ENCODE results near the gene SETSIP. TPM values are rescaled to one million over a fixed set of nuclear protein-coding genes. Genes with fewer than 3 reads are reported as not detected.

SETSIP gene
- total and polyA plus RNA-seq, 2 of the 8 experiments (the other 6 are each of a cell fraction or from before 2014, with no cell fraction given): 0.14 TPM; not detected in 1

GRCh38 chr1:92037400-92037799 is 37.8 kb downstream of the SETSIP start (continued):
- TF ChIP-seq CHD7 (IDR thresholded peaks at IDR 0.05; ENCODE audit: insufficient replicate concordance, low read length) (no peak), CREB1 (IDR thresholded peaks at IDR 0.05) (no peak), SIRT6 (IDR thresholded peaks at IDR 0.05; ENCODE audit: low read length) (no peak), YY1 (IDR thresholded peaks at IDR 0.05; ENCODE audit: low read depth, low read length) (no peak), SIX5 (IDR thresholded peaks at IDR 0.05; ENCODE audit: low read depth, low read length) (no peak), EZH2 (IDR thresholded peaks at IDR 0.05; ENCODE audit: low read depth, low read length, severe bottlenecking) (no peak), BRCA1 (IDR thresholded peaks at IDR 0.05; ENCODE audit: low read depth, low read length) (no peak), CHD1 (IDR thresholded peaks at IDR 0.05; ENCODE audit: low read depth, low read length) (no peak), RNF2 (IDR thresholded peaks at IDR 0.05; ENCODE audit: borderline replicate concordance, low read depth, low read length, missing control alignments, poor library complexity, severe bottlenecking) (no peak)

Data from H1 (cell line).